HG02678 (cell line): ENCODE measurements around the gene ZIC4.

Experiments used
- ATAC-seq: cut with Tn5 transposase; IDR thresholded peaks from one replicate; pipeline ENCODE4 v1.9.1; 2021; ENCODE audit warnings: mild to moderate bottlenecking, moderate library complexity; ENCODE audit not compliant: unreplicated experiment

Gene ZIC4

GRCh38 chr3:147391781-147392624 lies 14.3 kb downstream of the ZIC4 start:
- no peak for ATAC-seq

GRCh38 chr3:147390589-147391569 lies 15.5 kb downstream of the ZIC4 start:
- no peak for ATAC-seq

GRCh38 chr3:147389717-147390116 lies 16.6 kb downstream of the ZIC4 start:
- no peak for ATAC-seq

GRCh38 chr3:147388700-147389580 lies 17.4 kb downstream of the ZIC4 start:
- ATAC-seq: no peak

- ATAC-seq: no peak
Observed at GRCh38 chr3:147387885-147388699, 18.3 kb downstream of the ZIC4 start.

- no peak for ATAC-seq
Observed at GRCh38 chr3:147387291-147387884, 19.0 kb downstream of the ZIC4 start.

- ATAC-seq: no peak
Observed at GRCh38 chr3:147385059-147386012, 21.0 kb downstream of the ZIC4 start.

GRCh38 chr3:147384210-147385058 lies 21.9 kb downstream of the ZIC4 start:
- no peak for ATAC-seq

GRCh38 chr3:147383617-147384016 lies 22.7 kb downstream of the ZIC4 start:
- no peak for ATAC-seq

- no peak for ATAC-seq
Observed at GRCh38 chr3:147381596-147381995, 24.7 kb downstream of the ZIC4 start.

GRCh38 chr3:147380977-147381376 lies 25.4 kb downstream of the ZIC4 start:
- no peak for ATAC-seq

GRCh38 chr3:147380387-147380951 lies 25.9 kb downstream of the ZIC4 start:
- no peak for ATAC-seq

GRCh38 chr3:147379651-147380050 lies 26.7 kb downstream of the ZIC4 start:
- ATAC-seq: no peak

GRCh38 chr3:147377412-147378367 lies 28.7 kb downstream of the ZIC4 start:
- ATAC-seq: no peak

GRCh38 chr3:147373301-147373700 lies 33.0 kb downstream of the ZIC4 start:
- ATAC-seq: no peak

GRCh38 chr3:147372525-147373027 lies 33.8 kb downstream of the ZIC4 start:
- no peak for ATAC-seq
